Mesendoderm (in vitro differentiated cells): ENCODE results near the gene PPP2R1B.

Source experiments
- DNase-seq: peaks from one replicate; pipeline ENCODE4 v3.0.0; 2013
- H2AK5ac ChIP-seq: 2 replicates; pipeline ENCODE4 v1.6.1; 2013; ENCODE audit warnings: low read length, inconsistent platforms
- H2BK120ac ChIP-seq: 2 replicates; pipeline ENCODE4 v1.6.1; 2013; ENCODE audit warnings: low read depth, mild to moderate bottlenecking, low read length, moderate library complexity, mixed read lengths
- H2BK15ac ChIP-seq: replicated peaks from 2 replicates; pipeline ENCODE4 v1.6.1; 2013; ENCODE audit warnings: low read depth, mild to moderate bottlenecking, moderate library complexity
- H2BK5ac ChIP-seq: 2 replicates; pipeline ENCODE4 v1.6.1; 2013; ENCODE audit warnings: low read length, inconsistent platforms
- H3K18ac ChIP-seq: 2 replicates; pipeline ENCODE4 v1.6.1; 2013; ENCODE audit warnings: mild to moderate bottlenecking, low read length, mixed read lengths
- H3K23ac ChIP-seq: one replicate; pipeline ENCODE4 v1.6.1; 2013; ENCODE audit warnings: low read length
- H3K27ac ChIP-seq: 2 replicates; pipeline ENCODE4 v1.5.1; 2013; ENCODE audit warnings: low read depth, mild to moderate bottlenecking, inconsistent platforms, low read length, moderate library complexity
- H3K27me3 ChIP-seq: 2 replicates; pipeline ENCODE4 v1.6.1; 2013; ENCODE audit warnings: low read length, control low read depth, mild to moderate bottlenecking, inconsistent platforms; ENCODE audit not compliant: insufficient read depth, poor library complexity
- H3K36me3 ChIP-seq: 2 replicates; pipeline ENCODE4 v1.6.1; 2013; ENCODE audit warnings: low read length, inconsistent platforms; ENCODE audit not compliant: control insufficient read depth, insufficient read depth
- H3K4ac ChIP-seq: one replicate; pipeline ENCODE4 v1.6.1; 2013; ENCODE audit warnings: low read depth, mild to moderate bottlenecking, low read length, moderate library complexity
- H3K4me1 ChIP-seq: 2 replicates; pipeline ENCODE4 v1.6.1; 2013; ENCODE audit warnings: low read depth, low read length, inconsistent platforms; ENCODE audit not compliant: control insufficient read depth
- H3K4me2 ChIP-seq: 2 replicates; pipeline ENCODE4 v1.6.1; 2013; ENCODE audit warnings: low read length
- H3K4me3 ChIP-seq: 2 replicates; pipeline ENCODE4 v1.5.1; 2013; ENCODE audit warnings: mild to moderate bottlenecking, low read length
- H3K56ac ChIP-seq: one replicate; pipeline ENCODE4 v1.6.1; 2013; ENCODE audit warnings: low read length
- H3K79me1 ChIP-seq: 2 replicates; pipeline ENCODE4 v1.6.1; 2013; ENCODE audit warnings: low read length, inconsistent platforms
- H3K79me2 ChIP-seq: 2 replicates; pipeline ENCODE4 v1.6.1; 2013; ENCODE audit warnings: mild to moderate bottlenecking, low read length; ENCODE audit not compliant: control insufficient read depth, insufficient read depth
- H3K9ac ChIP-seq: 2 replicates; pipeline ENCODE4 v1.6.1; 2013; ENCODE audit warnings: low read length, inconsistent platforms
- H4K5ac ChIP-seq: one replicate; pipeline ENCODE4 v1.6.1; 2013; ENCODE audit warnings: low read length
- H4K8ac ChIP-seq: one replicate; pipeline ENCODE4 v1.6.1; 2013; ENCODE audit warnings: low read depth, mild to moderate bottlenecking, control low read depth, low read length, moderate library complexity
- WGBS: extraction: QIAGEN DNeasy Blood & Tissue Kit; methylation state at CpG from one replicate; pipeline ENCODE4 v1.1.7; 2013; ENCODE audit warnings: low lambda C conversion rate, missing lambda C conversion rate; ENCODE audit not compliant: insufficient coverage; ENCODE audit errors: extremely low coverage; 5-methylcytosine and 5-hydroxymethylcytosine counted together

PPP2R1B gene

DNA sequence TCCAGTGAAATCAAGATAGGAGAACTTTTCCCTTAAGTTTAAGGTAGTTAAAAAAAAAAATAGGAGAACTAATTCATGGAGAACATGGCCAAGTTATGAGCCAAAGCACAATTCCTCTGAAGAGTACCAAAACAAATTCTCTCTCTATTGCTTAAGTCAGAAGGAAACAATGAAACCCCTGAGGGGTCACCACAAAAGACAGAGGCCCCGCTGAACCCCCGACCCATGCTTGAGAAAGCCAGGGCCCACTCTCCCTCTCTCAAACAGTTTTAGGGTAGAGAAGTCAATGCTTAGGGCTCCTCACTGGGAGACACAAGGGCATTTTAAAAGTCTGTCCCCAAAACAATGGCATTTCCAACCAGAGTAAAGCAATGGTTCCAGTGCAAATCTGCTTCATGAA is 26.9 kb downstream of the PPP2R1B start:
- no peak overlapping the region for H3K18ac ChIP-seq
- no peaks in the 10 kb centered on the region for H3K79me2 ChIP-seq
- H2BK15ac ChIP-seq, result no peak overlapping the region
- no peak overlapping the region for H2BK120ac ChIP-seq
- WGBS, result no CpG with 5 or more reads among the region's 2 CpGs
- no peak overlapping the region for H3K4ac ChIP-seq
- H4K5ac ChIP-seq, result no peak overlapping the region
- no peak overlapping the region for H4K8ac ChIP-seq
- DNase-seq, result no peak
- no peak overlapping the region for H3K4me2 ChIP-seq
- no peaks in the 10 kb centered on the region for H3K36me3 ChIP-seq
- no peak overlapping the region for H2AK5ac ChIP-seq
- no peak overlapping the region for H3K27ac ChIP-seq
- H3K79me1 ChIP-seq, result no peaks in the 10 kb centered on the region
- H3K23ac ChIP-seq, result no peak overlapping the region
- no peak overlapping the region for H3K9ac ChIP-seq
- no peak overlapping the region for H3K56ac ChIP-seq
- H3K4me3 ChIP-seq, result no peak overlapping the region
- no peaks in the 10 kb centered on the region for H3K4me1 ChIP-seq
- H2BK5ac ChIP-seq, result no peak overlapping the region
- H3K27me3 ChIP-seq, result no peaks in the 10 kb centered on the region

DNA sequence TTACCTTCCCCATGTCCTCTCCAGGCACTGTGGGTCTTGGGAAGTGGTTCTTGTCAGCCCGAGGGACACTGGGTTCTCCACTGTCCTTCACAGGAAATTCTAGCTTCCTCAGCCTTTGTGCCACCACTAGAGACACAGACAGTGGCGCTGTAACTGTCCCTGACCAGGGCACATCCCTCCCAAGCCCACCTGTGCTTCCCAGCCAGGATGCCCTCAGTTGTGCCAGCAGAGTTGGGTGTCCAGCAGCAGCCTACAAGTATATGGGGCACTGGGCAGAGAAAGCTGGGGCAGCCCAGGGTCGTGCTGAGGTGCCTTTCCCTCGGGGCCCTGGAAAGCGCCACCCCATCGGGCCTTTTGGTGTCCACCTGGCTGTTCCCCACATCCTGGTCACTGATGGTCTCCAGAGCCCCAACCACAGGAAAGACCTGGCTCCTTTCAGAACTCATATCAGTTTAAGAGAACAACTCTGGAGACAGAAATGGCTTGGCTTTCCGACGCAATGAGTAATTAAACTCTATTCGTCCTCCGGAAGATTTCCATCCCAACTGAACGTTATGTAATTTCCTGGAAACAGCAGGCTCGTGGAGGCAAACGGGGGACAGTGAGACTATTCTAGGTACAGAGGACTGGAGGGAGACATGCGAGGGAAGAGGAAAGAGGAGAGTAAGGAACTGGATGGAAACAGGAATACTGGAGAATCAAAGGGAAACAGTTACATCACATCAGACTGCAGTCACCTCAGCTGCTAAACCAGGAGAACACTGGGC is 28.6 kb downstream of the PPP2R1B start:
- Histone ChIP-seq H3K79me1 (no peaks in the 10 kb centered on the region), H2BK5ac (no peak overlapping the region), H4K8ac (no peak overlapping the region), H3K4me1 (no peaks in the 10 kb centered on the region), H3K27me3 (no peaks in the 10 kb centered on the region), H3K27ac (no peak overlapping the region), H3K79me2 (no peaks in the 10 kb centered on the region), H2BK120ac (no peak overlapping the region), H4K5ac (no peak overlapping the region), H3K4me2 (no peak overlapping the region), H3K36me3 (no peaks in the 10 kb centered on the region), H3K56ac (no peak overlapping the region), H2AK5ac (no peak overlapping the region), H3K18ac (no peak overlapping the region), H3K4ac (no peak overlapping the region), H3K9ac (no peak overlapping the region), H3K4me3 (no peak overlapping the region), H3K23ac (no peak overlapping the region), H2BK15ac (no peak overlapping the region)
- no peak for DNase-seq
- WGBS, result no CpG with 5 or more reads among the region's 14 CpGs

DNA sequence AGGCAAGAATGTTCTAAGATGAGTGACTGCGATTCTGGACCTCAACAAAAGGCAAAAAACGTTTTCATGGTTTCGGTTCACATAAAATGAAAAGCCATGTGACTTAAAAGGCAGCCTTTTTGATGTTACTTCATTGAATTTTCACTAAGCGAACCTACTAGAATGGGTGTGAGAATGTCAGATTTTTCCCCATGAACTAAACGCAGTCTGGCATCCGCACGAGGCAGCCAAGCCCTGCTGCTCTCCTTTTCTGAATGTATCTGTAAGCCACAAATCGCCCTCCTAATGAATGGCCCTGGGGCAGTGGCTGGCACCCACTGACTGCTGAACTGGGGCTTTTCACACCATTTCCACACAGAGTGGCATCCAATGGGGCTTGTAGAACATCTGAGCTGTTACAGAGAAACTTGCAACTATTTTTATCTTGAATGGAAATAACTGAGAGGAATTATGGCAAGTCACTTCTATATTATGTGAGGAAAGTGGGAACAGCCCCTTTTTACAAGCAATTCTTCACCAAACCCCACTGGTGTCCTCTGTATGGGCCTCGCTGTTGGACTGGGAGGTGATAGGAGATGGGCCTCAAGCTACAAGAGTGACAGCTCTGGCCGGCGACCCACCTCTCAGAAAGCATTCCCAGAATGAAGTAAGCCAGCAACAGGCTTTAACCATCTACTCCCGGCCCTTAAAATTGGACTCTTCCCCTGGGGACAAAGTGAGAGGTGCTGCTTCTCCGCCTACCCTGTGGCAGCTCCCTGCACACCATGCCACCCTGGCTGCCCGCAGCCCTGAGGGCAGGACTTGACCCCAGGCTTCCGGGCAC is 29.4 kb downstream of the PPP2R1B start:
- no peak for DNase-seq
- no peak overlapping the region for H3K9ac ChIP-seq
- no peak overlapping the region for H2AK5ac ChIP-seq
- H3K4me3 ChIP-seq, result no peak overlapping the region
- no peaks in the 10 kb centered on the region for H3K4me1 ChIP-seq
- H2BK120ac ChIP-seq, result no peak overlapping the region
- no peak overlapping the region for H2BK5ac ChIP-seq
- H3K18ac ChIP-seq, result no peak overlapping the region
- H3K56ac ChIP-seq, result no peak overlapping the region
- H3K23ac ChIP-seq, result no peak overlapping the region
- no peak overlapping the region for H3K27ac ChIP-seq
- H3K36me3 ChIP-seq, result no peaks in the 10 kb centered on the region
- H2BK15ac ChIP-seq, result no peak overlapping the region
- H3K79me2 ChIP-seq, result no peaks in the 10 kb centered on the region
- H4K5ac ChIP-seq, result no peak overlapping the region
- no peaks in the 10 kb centered on the region for H3K79me1 ChIP-seq
- WGBS, result no CpG with 5 or more reads among the region's 15 CpGs
- no peak overlapping the region for H3K4ac ChIP-seq
- no peak overlapping the region for H3K4me2 ChIP-seq
- H4K8ac ChIP-seq, result no peak overlapping the region
- H3K27me3 ChIP-seq, result no peaks in the 10 kb centered on the region

GRCh38 chr11:111736181-111736590 is 30.0 kb downstream of the PPP2R1B start:
- peak overlapping the region; percentile 9 for H3K27ac ChIP-seq
- H3K4me1 ChIP-seq, result no peaks in the 10 kb centered on the region
- no peak overlapping the region for H2AK5ac ChIP-seq
- no peaks in the 10 kb centered on the region for H3K36me3 ChIP-seq
- H3K18ac ChIP-seq, result no peak overlapping the region
- no peak overlapping the region for H4K5ac ChIP-seq
- no peak for DNase-seq
- no peak overlapping the region for H3K4me2 ChIP-seq
- peak overlapping the region; percentile 24 for H3K23ac ChIP-seq
- no peak overlapping the region for H3K56ac ChIP-seq
- no peak overlapping the region for H3K4ac ChIP-seq
- no peak overlapping the region for H3K9ac ChIP-seq
- no peaks in the 10 kb centered on the region for H3K79me2 ChIP-seq
- WGBS, result no CpG with 5 or more reads among the region's 11 CpGs
- no peak overlapping the region for H2BK5ac ChIP-seq
- H4K8ac ChIP-seq, result no peak overlapping the region
- H3K4me3 ChIP-seq, result no peak overlapping the region
- H3K27me3 ChIP-seq, result no peaks in the 10 kb centered on the region
- H2BK15ac ChIP-seq, result no peak overlapping the region
- no peaks in the 10 kb centered on the region for H3K79me1 ChIP-seq
- no peak overlapping the region for H2BK120ac ChIP-seq

GRCh38 chr11:111735262-111736116 is 30.7 kb downstream of the PPP2R1B start:
- no peaks in the 10 kb centered on the region for H3K79me2 ChIP-seq
- no peak overlapping the region for H3K27ac ChIP-seq
- no peaks in the 10 kb centered on the region for H3K27me3 ChIP-seq
- no peak overlapping the region for H3K9ac ChIP-seq
- H4K5ac ChIP-seq, result no peak overlapping the region
- H2AK5ac ChIP-seq, result no peak overlapping the region
- no peaks in the 10 kb centered on the region for H3K36me3 ChIP-seq
- H3K79me1 ChIP-seq, result no peaks in the 10 kb centered on the region
- no peaks in the 10 kb centered on the region for H3K4me1 ChIP-seq
- H2BK120ac ChIP-seq, result no peak overlapping the region
- H3K18ac ChIP-seq, result no peak overlapping the region
- H3K23ac ChIP-seq, result no peak overlapping the region
- no peak overlapping the region for H3K4ac ChIP-seq
- no peak overlapping the region for H3K4me3 ChIP-seq
- peak overlapping the region; percentile 25 for H3K56ac ChIP-seq
- no CpG with 5 or more reads among the region's 19 CpGs for WGBS
- no peak overlapping the region for H4K8ac ChIP-seq
- H3K4me2 ChIP-seq, result no peak overlapping the region
- DNase-seq, result peak; percentile 65
- H2BK15ac ChIP-seq, result no peak overlapping the region
- no peak overlapping the region for H2BK5ac ChIP-seq
